CD4-positive, alpha-beta T cell treated with Interleukin-6 for 4 hours (primary cell): ENCODE measurements around the gene OR2V2.
"Not testable (repeated sequence)": the region's sequence is repeated elsewhere in the genome, so short reads cannot be mapped to it uniquely, and the experiment has no call there.

Experiments used
- DNase-seq: peaks from one replicate; pipeline ENCODE4 v3.0.0-alpha.2; 2020; ENCODE audit warnings: mixed read lengths

OR2V2 gene, protein sequence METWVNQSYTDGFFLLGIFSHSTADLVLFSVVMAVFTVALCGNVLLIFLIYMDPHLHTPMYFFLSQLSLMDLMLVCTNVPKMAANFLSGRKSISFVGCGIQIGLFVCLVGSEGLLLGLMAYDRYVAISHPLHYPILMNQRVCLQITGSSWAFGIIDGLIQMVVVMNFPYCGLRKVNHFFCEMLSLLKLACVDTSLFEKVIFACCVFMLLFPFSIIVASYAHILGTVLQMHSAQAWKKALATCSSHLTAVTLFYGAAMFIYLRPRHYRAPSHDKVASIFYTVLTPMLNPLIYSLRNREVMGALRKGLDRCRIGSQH

DNA sequence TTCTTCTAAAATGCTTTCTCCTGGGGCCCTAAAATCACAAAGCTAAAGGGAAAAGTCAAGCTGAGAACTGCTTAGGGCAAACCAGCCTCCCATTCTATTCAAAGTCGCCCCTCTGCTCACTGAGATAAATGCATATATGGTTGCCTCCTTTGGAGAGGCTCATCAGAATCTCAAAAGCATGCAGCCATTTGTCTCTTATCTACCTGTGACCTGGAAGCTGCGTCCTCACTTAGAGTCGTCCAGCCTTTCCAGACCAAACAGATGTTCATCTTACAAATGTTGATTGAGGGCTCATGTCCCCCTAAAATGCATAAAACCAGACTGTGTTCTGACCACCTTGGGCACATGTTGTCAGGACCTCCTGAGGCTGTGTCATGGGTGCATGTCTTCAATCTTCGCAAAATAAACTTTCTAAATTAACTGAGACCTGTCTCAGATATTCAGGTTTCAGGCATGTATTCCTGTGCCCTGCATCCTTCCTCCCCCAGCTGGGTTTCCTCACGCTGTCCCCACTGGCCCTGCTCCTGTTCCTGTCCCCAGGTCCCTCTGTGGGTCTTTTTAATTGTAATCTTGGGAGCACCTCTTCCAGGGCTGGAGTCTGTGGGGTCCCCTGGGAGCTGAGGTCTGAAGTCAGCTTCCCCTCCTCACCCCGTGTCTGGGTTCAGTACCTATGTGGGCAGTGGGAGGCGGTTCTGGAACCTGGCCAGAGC is at the start of gene OR2V2:
TSS of gene OR2V2 (plus strand) at position 660 of the 710 bp plus-strand sequence. CDS start 7,357 bp downstream, outside the sequence.
- not testable (repeated sequence) for DNase-seq

DNA sequence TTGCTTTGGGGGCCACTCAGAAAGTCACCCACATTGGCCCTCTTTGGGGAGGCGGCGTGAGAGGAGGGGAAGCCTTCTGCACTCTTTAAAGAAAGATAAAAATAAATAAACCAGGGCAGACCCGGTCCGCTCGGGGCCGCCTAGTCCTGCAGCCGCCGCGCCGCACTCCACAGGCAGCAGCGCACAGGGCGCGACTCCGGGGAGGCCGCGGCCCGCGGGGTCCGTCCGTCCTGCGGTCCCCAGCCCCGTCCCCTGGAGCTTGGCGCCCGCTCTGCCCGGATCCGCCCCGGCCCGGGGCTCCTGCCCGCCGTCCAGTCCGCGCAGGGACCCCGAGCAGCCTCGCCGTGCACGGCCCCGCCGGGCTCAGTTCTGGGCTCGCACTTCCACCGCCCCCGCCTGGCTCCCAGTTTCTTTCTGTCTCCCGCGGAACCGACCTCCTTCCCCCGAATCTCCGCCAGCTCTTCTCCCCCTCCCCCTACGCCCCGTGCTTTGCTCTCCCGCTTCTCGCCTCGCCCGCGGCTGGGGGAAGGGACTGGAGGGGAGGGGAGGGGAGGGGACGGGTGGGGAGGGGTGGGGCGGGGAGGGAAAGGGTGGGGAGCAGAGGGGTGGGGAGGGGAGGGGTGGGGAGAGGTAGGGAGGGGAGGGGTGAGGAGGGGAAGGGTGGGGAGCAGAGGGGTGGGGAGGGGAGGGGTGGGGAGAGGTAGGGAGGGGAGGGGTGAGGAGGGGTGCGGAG is 49.5 kb upstream of the OR2V2 start:
- DNase-seq, result not testable (repeated sequence)

DNA sequence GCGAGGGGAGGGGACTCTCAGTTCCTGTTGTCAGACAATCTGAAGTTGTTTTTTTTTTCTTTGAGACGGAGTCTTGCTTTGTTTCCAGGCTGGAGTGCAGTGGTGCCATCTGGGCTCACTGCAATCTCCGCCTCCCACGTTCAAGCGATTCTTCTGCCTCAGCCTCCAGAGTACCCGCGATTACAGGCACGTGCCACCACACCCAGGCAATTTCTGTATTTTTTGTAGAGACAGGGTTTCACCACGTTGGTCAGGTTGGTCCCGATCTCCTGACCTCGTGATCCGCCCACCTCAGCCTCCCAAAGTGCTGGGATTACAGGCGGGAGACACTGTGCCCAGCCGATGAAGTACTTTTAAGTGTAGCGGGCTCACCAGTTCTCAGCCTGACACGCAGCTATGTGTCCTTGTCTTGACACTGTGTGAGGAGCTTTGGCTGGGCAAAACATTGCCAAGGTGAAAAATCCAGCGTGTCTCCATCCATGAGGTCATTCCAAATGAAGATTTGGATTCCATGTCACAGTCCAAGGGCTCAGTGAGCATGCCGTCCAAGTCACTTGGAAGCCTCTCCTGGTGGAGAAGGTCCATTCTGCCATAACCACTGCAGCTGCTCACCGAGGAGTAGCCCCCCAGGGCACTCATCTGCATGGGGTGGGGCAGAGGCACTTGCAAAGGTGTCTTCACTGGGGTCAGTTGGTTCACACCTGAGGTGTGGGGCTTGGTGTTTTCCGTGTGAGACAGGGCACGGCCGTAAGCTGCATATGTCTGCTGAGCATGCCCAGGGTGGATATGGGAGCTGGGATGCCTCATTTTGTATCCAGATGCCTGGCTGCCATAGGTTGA is 48.4 kb upstream of the OR2V2 start:
- DNase-seq, result no peak

DNA sequence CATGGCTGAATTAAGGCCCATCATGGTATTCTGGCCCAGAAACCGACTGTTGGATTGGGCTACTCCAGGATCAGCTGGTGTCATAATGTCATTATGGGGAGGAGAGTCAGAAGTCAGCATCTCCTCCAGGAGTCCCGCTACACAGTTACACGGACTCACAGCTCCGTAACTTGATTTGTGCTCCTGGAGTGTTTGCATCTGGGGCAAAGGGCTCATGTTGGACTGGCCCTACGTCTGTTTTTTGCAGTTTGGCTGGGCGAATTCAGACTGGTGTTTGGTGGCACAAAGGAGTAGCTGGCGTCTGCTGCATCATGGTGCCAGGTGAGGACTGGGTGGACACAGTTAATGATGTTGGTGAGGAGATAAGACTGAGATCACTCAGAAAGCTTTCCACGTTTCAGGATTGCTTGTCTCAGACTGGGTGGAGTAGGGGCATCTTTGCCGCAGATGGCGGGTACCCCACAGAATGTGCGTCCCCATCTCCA is 47.7 kb upstream of the OR2V2 start:
- DNase-seq, result no peak

DNA sequence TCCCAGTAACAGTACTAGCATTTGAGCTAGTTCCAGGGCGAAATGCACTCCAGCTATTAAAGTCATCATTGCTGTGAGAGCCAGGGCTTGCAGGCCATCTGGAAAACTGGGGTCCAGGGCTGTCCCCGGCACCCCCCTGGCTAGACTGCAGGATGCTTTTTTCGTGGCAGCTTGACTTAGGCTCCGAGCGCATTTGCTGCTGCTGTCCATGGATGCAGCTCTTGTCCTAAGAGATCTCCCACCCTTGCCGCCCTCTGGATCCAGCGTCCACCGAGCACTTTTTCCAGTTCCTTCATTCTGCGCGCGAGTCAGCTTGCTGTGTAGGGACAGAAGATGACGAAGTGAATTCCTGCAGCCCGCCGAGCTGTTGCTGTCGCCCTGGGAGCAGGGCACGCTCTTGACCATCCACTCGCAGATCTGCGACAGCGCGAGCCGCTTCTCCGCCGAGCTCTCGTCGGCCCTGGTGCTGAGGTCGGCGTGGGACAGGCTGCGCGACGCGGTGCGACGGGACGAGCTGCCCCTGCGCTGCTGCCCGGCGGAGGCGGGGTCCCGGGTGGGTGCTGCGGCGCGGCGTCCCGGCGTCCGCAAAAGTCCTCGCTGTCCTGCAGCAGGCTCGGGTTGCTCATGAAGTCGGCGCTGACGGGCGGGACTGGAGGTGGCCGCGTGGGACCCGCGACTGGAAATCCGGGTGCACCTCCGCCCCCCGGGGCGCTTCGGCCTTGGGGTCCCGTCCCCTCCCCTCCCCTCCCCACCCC is 47.1 kb upstream of the OR2V2 start:
- DNase-seq, result no peak

DNA sequence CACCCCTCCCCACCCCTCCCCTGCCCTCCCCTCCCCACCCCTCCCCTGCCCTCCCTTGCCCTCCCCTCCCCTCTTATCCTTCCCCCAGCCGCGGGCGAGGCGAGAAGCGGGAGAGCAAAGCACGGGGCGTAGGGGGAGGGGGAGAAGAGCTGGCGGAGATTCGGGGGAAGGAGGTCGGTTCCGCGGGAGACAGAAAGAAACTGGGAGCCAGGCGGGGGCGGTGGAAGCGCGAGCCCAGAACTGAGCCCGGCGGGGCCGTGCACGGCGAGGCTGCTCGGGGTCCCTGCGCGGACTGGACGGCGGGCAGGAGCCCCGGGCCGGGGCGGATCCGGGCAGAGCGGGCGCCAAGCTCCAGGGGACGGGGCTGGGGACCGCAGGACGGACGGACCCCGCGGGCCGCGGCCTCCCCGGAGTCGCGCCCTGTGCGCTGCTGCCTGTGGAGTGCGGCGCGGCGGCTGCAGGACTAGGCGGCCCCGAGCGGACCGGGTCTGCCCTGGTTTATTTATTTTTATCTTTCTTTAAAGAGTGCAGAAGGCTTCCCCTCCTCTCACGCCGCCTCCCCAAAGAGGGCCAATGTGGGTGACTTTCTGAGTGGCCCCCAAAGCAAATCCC is 46.2 kb upstream of the OR2V2 start:
- not testable (repeated sequence) for DNase-seq

DNA sequence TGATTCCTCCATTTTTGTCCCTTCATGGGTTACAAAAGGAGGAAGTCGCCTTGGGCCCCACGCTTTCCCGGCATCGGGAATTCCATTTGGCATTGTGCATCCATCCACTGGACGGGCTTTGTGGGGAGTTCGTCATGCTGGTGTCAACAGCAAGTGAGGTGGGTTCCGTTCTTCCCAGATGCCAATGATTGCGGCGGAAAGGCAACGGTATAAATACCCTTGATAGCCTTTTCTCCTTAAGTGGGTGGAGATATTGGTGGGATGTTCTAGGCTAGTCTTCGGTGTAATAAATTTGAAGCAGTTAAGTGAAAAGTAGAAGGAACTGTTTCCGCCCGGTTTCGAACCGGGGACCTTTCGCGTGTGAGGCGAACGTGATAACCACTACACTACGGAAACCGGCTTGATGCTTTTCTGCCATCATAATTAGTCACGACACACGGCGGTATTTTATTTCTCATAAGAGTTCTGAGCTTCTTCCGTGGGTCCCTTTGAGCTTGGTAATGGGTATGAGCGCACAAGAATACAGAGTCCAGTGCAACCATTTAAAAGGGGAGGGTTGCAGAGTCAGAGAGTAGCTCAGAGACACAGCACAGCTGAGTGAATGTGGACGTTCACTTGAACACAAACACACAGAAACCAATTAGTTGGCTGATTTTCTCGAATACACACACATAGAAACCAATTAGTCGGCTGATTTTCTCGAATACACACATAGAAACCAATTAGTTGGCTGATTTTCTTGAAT is 45.3 kb upstream of the OR2V2 start:
- not testable (repeated sequence) for DNase-seq

DNA sequence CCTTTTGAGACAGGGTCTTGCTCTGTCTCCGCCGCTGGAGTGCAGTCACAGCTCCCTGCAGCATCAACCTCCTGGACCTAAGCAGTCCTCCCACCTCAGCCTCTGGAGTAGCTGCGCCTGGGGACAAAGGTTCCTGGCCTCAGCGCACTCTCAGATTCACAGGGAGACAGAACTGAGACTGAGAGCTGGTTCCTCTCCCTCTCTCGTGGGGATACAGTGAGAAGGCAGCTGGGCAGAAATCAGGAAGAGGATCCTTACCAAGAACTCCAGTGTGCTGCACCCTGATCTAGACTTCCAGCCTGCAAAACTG is 43.2 kb upstream of the OR2V2 start:
- DNase-seq, result not testable (repeated sequence)

DNA sequence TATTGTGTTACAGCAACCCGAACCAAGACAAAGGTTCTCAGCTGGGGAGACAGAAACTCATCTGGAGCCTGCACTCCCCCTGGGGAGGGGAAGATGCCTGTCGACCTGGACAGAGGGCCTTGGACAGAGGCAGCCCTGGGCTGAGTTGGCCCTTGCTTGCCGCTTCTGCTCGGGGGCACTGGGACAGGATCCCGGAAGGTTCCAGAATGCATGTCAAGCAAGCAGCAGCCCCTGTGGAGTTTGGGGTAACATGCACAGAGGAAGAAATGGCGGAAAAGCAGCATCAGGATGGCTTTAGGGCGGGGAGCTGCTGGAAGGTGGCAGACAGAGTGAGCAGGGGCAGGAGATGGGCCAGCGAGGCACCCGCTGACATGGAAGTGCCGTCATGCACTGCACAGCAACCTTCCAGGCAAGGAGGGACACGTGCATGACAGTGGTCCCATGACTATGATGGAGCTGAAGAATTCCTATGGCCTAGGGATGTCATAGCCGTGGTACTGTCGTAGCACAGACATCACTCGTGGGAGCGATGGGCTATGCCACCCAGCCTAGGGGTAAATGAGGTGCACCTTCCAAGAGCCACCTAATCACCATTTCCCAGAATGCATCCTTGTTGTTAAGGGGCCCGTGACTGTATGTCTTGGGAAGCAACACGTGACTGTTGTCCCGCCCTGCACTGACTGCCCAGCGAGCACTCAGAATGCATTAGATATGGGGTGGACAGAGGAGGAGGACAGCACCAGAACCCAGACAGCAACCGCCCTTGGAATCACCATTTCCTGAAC is 42.6 kb upstream of the OR2V2 start:
- DNase-seq, result not testable (repeated sequence)

DNA sequence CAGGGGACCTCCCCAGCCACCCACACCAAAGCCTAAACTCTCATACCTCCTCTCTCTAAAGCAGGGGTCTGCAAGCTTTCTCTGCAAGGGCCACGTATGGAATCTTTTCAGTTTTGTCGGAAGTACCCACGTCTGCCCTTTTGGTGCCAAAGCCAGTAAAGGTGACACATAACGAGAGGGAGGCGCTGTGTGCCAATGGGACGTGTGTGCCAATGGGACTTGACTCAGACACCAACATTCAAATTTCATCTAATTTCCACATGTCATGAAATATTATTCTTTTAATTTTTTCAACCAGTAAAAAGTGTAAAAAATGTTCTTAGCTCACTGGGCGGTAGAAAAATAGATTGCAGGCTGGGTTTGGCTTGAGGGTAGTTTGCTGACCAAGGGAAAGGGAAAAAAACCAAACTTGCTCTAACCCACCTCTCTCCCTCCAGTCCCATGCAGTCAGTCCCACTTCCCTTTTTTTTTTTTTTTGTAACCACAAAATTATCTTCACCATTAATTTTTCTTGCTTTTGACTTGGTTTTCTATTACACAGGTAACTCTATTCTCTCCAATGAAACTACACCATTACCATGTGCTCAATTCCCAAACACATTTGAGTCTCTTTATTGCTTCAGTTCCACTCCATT is 41.9 kb upstream of the OR2V2 start:
- DNase-seq, result no peak

DNA sequence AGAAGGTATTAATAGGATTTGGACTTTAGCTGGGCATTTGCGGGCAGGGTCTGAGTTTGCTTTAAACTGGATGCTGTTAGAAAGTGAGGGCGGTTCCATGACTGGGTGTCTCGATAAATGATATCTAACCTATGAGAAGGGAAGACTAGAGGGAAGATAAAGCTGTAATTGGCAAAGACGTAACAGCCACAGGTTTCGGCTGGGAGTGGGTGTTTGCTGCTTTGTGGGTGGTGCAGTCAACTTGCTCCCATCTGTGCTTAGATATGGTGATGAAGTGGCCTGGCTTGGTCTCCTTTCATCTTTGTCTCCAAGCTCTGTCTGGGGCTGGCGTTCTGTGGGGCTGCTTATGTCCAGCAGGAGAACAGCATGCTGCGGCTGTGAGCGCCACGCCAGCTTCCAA is 39.7 kb upstream of the OR2V2 start:
- no peak for DNase-seq

DNA sequence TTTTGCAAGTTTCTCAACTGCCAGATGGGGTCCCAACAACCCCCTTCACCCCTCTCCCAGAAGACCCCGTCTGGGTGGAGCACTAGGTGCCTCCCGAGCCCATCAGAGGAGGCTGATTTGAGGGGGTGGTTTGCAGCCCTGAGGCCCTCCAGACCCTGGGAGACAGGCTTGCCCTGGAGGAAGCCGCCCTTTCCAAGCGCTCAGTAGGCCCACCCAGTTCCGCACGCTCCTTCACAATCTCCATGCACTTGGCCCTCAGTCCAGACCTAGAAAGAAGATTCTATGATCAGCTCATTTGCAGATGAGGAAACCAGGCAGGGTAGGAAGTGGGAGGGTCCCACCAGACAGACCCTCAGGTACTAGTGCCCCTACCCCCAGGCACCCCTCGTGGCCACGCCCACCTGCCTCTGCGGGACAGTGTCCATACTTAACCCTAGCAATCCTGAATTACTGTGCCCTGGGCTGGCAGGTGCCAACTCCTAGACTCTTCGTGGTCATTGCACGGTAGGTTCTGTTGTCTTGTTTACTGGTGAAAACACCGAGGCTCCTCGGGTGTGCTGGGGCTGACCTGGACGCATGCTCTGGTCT is 38.7 kb upstream of the OR2V2 start:
- DNase-seq, result no peak

DNA sequence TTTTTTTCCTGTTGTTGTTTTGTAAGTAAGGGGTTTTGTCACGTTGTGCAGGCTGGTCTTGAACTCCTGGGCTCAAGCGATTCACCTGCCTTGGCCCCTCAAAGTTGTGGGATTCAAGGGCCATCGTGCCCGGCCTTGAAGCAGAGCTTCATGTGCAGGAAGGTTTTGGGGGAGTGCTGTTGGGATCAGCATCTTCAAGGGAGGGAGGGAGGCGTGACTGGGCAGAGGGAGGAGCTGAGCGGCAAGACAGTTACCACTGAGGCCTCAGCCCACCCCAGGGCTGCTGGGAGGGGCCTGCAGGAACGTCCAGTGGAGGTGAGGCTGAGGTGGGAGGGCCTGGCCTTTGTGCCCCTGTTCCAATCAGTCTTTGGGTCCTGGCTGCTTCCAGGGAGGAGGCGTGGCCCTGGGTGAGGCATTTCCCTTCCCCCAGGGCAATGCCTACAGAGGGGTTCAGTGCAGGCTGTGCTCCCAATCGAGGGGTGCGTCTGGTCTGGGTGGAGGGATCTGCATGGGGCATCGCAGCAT is 37.8 kb upstream of the OR2V2 start:
- no peak for DNase-seq

DNA sequence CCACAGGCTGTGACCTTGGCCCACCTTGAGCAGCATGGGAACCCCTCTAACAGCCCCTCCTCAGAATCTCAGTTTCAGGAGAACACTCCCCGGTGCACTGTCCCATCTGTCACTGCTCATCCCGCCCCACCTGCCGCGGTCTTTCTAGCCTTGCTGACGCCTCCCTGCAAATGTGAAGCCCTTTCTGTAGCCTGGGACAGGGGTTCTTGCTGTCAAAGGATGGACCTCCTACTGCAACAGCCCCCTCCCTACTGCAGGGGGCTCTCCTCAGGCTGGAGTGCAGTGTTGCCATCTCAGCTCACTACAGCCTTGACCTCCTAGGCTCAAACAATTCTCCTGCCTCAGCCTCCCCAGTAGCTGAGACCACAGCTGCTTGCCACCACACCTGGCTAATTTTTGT is 36.4 kb upstream of the OR2V2 start:
- DNase-seq, result no peak

DNA sequence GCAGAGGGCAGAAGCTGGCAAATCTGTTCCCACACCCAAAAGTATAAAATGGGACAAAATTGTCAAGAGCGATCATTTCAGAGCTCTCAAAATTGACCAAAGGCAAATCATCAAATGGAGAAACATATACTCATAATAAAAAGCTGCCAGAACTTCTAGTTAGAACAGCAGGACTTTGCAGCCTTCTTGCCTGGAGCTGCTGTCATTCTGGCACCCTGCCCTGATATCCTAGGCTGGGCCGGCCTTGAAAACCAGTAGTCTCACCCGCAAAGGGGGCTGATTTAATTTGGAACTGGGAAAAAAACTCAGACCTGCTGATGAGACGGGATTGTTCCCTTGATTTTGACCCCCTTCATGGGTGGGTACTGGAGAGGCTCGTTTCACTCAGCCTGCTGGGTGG is 34.9 kb upstream of the OR2V2 start:
- no peak for DNase-seq

DNA sequence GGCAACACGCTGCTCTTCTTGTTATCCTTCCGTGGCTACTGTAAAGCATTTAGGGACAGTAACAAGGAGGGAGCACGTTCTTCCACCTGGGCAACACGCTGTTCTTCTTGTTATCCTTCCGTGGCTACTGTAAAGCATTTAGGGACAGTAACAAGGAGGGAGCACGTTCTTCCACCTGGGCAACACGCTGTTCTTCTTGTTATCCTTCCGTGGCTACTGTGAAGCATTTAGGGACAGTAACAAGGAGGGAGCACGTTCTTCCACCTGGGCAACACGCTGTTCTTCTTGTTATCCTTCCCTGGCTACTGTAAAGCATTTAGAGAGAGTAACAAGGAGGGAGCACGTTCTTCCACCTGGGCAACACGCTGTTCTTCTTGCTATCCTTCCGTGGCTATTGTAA is 33.8 kb upstream of the OR2V2 start:
- not testable (repeated sequence) for DNase-seq

DNA sequence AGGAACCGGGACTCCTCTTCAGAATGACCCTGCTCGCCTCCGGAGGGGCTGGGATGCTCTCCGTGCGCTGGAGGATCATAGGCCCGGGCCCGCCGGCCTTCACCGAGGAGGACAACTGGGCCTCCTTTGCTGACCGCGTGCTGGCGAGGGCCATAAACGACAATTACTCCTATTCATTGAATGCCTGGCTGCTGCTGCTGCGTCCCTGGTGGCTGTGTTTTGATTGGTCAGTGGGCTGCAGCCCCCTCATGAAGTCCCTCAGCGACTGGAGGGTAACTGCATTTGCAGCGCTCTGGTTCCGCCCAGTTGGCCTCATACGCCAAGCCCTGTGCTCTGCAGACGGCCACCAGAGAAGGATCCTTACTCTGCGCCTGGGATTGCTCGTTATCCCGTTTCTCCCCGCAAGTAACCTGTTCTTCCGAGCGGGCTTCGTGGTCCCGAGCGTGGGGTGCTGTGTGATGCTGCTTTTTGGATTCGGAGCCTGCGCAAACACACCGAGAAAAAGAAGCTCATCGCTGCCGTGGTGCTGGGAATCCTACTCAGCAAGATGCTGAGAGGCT is 33.0 kb upstream of the OR2V2 start:
- DNase-seq, result no peak
